ENCODE measurements around the gene ECE1. TPM values are rescaled to one million over a fixed set of nuclear protein-coding genes. Genes with fewer than 3 reads are reported as not detected.

ECE1 gene
- total and polyA plus RNA-seq, 2 of the 13 experiments (the other 11 are each of a cell fraction or from before 2014, with no cell fraction given), result 13.5 to 21.2 TPM

DNA sequence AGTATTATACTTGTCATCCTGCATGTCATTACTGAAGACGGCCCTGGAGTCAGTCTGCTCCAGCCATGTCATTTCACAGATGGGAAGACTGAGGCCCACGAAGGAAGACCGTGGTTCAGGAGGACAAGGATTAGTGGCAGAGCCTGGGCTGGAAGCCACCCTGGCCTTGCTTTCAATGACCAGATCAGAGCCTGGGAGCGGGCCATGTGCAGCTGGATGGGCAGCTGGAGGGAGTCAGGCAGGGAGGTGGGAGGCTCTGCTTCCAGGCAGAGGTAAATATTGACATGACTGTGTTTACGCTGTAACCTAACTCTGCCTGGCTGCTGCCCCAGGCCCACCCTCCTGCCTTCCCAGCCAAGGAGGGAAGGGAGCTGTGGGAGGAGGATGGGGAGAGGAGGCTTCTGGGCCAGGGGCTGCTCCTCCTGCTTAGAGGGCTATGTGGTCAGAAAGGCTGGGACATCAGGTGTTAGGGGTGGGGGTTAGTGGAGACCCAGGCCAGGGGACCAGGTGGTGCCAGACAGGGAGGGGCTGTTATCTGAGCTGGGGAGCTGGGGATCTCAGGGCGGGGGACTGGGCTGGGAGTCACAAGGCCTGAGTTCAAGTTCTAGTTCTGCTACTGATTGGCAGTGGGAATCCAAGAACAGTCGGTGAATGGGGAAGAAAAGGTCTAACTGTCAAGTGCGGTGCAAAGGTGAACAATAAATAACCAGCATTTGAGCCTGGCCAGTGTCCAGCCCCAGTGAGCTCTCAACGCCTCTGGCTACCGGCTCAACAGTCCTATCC is 48.5 kb upstream of the ECE1 start (continued):
- TF ChIP-seq, protein P1, sequence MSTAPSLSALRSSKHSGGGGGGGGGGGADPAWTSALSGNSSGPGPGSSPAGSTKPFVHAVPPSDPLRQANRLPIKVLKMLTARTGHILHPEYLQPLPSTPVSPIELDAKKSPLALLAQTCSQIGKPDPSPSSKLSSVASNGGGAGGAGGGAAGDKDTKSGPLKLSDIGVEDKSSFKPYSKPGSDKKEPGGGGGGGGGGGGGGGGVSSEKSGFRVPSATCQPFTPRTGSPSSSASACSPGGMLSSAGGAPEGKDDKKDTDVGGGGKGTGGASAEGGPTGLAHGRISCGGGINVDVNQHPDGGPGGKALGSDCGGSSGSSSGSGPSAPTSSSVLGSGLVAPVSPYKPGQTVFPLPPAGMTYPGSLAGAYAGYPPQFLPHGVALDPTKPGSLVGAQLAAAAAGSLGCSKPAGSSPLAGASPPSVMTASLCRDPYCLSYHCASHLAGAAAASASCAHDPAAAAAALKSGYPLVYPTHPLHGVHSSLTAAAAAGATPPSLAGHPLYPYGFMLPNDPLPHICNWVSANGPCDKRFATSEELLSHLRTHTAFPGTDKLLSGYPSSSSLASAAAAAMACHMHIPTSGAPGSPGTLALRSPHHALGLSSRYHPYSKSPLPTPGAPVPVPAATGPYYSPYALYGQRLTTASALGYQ (CRISPR knock-in tag; IDR thresholded peaks at IDR 0.05), result peak; percentile 88
- TF ChIP-seq NR2F2 (IDR thresholded peaks at IDR 0.05; ENCODE audit: borderline replicate concordance, low read depth) (peak; percentile 12; the same call in 1 of the 2 replicates), SIX4 (CRISPR knock-in tag; IDR thresholded peaks at IDR 0.05) (peak; percentile 99), HOXA5 (CRISPR knock-in tag; IDR thresholded peaks at IDR 0.05) (0 out of 2 replicates have a peak, but pooled peaks have one; percentile 38), FLYWCH1 (CRISPR knock-in tag; IDR thresholded peaks at IDR 0.05) (no peak), CBX5 (CRISPR knock-in tag; IDR thresholded peaks at IDR 0.05; ENCODE audit: borderline replicate concordance) (peak; percentile 64; the same call in 1 of the 2 replicates), ZNF121 (CRISPR knock-in tag; IDR thresholded peaks at IDR 0.05) (peak; percentile 77), ZNF670 (CRISPR knock-in tag; IDR thresholded peaks at IDR 0.05; ENCODE audit: borderline replicate concordance) (0 out of 2 replicates have a peak, but pooled peaks have one; percentile 61), TP53 (CRISPR knock-in tag; conservative IDR thresholded peaks at IDR 0.05) (no peak), ZSCAN25 (CRISPR knock-in tag; IDR thresholded peaks at IDR 0.05) (peak; percentile 85; the same call in 1 of the 2 replicates), ZNF337 (CRISPR knock-in tag; IDR thresholded peaks at IDR 0.05; ENCODE audit: borderline replicate concordance, low read depth) (no peak), MEF2D (CRISPR knock-in tag; IDR thresholded peaks at IDR 0.05) (peak; percentile 90), SMC3 (IDR thresholded peaks at IDR 0.05; ENCODE audit: low read length) (no peak), ZNF260 (CRISPR knock-in tag; IDR thresholded peaks at IDR 0.05; ENCODE audit: borderline replicate concordance, low read depth) (no peak), ZFP41 (CRISPR knock-in tag; IDR thresholded peaks at IDR 0.05; ENCODE audit: borderline replicate concordance) (no peak), ZNF558 (CRISPR knock-in tag; IDR thresholded peaks at IDR 0.05; ENCODE audit: borderline replicate concordance) (no peak), SOX13 (IDR thresholded peaks at IDR 0.05) (0 out of 2 replicates have a peak, but pooled peaks have one; percentile 22), SOX13 (CRISPR knock-in tag; conservative IDR thresholded peaks at IDR 0.05 in 1 of 2, IDR thresholded peaks at IDR 0.05 in 1 of 2) (peak in 1 of 2 experiments; percentile 84; a peak in 2 of 4 replicates), ARNTL (CRISPR knock-in tag; IDR thresholded peaks at IDR 0.05) (no peak; the same call in none of the 2 replicates), RBM22 (optimal IDR thresholded peaks at IDR 0.05; ENCODE audit: low read length) (no peak)
- TF ChIP-seq, protein P2, sequence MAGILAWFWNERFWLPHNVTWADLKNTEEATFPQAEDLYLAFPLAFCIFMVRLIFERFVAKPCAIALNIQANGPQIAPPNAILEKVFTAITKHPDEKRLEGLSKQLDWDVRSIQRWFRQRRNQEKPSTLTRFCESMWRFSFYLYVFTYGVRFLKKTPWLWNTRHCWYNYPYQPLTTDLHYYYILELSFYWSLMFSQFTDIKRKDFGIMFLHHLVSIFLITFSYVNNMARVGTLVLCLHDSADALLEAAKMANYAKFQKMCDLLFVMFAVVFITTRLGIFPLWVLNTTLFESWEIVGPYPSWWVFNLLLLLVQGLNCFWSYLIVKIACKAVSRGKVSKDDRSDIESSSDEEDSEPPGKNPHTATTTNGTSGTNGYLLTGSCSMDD (CRISPR knock-in tag; IDR thresholded peaks at IDR 0.05), result no peak
- TF ChIP-seq, protein P3, sequence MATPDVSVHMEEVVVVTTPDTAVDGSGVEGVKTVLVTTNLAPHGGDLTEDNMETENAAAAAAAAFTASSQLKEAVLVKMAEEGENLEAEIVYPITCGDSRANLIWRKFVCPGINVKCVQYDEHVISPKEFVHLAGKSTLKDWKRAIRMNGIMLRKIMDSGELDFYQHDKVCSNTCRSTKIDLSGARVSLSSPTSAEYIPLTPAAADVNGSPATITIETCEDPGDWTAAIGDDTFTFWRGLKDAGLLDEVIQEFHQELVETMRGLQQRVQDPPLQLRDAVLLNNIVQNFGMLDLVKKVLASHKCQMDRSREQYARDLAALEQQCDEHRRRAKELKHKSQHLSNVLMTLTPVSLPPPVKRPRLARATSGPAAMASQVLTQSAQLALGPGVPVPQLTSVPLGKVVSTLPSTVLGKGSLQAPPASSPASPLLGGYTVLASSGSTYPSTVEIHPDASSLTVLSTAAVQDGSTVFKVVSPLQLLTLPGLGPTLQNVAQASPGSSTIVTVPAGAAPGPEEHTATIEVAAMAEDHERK (CRISPR knock-in tag; IDR thresholded peaks at IDR 0.05; ENCODE audit: low read depth), result no peak
- TF ChIP-seq, protein P4, sequence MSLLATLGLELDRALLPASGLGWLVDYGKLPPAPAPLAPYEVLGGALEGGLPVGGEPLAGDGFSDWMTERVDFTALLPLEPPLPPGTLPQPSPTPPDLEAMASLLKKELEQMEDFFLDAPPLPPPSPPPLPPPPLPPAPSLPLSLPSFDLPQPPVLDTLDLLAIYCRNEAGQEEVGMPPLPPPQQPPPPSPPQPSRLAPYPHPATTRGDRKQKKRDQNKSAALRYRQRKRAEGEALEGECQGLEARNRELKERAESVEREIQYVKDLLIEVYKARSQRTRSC (CRISPR knock-in tag; IDR thresholded peaks at IDR 0.05; ENCODE audit: low read depth), result no peak
- TF ChIP-seq, protein P5, sequence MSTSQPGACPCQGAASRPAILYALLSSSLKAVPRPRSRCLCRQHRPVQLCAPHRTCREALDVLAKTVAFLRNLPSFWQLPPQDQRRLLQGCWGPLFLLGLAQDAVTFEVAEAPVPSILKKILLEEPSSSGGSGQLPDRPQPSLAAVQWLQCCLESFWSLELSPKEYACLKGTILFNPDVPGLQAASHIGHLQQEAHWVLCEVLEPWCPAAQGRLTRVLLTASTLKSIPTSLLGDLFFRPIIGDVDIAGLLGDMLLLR (CRISPR knock-in tag; IDR thresholded peaks at IDR 0.05), result no peak

Measured in HepG2 (cell line).